ENCODE measurements around the gene WSCD2. TPM values are rescaled to one million over a fixed set of nuclear protein-coding genes. Genes with fewer than 3 reads are reported as not detected.

WSCD2 gene
- polyA plus RNA-seq, 1 of the 3 experiments (the other 2 are of a cell fraction) = 0.03 TPM

- H3K9ac ChIP-seq = no peak overlapping the region
- H3K27me3 ChIP-seq (ENCODE audit: insufficient read depth) = no peaks in the 10 kb centered on the region
- no peak for DNase-seq
- no peak overlapping the region for H3K4me3 ChIP-seq (ENCODE audit: low read depth in 2 of 2, low read length in 1 of 2)
- H3K4me2 ChIP-seq = no peak overlapping the region
- ChIA-PET CTCF (interaction anchor here (0.6 to 4.4 kb wide), 8 partner anchors 9 to 159 kb away, joined by 3 to 20 read pairs (median 4); no protein-coding TSS in a partner anchor), POLR2A (interaction anchor here (0.7 kb wide), 1 partner anchor 23 kb away, joined by 3 read pairs; no protein-coding TSS in a partner anchor)
- H3K4me1 ChIP-seq (ENCODE audit: control insufficient read depth in 1 of 2, insufficient read depth in 2 of 2, low read depth in 1 of 2, low read length in 1 of 2) = peaks cover 0 to 46% of the 10 kb centered on the region in 2 experiments; a peak in 2 of 4 replicates
- no peaks in the 10 kb centered on the region for H3K9me3 ChIP-seq
- H2AFZ ChIP-seq (ENCODE audit: low read depth) = no peak overlapping the region
- no peaks in the 10 kb centered on the region for H3F3A ChIP-seq (replicated peaks; ENCODE audit: insufficient read depth)
- no peaks in the 10 kb centered on the region for H3K36me3 ChIP-seq (replicated peaks in 1 of 2; ENCODE audit: control insufficient read depth in 1 of 2, insufficient read depth in 2 of 2, low read length in 1 of 2)
- no peak for TF ChIP-seq USF1 (IDR thresholded peaks at IDR 0.05; ENCODE audit: borderline replicate concordance, low read depth)
- H3K79me2 ChIP-seq (ENCODE audit: insufficient read depth) = no peaks in the 10 kb centered on the region
- peak overlapping the region in 1 of 2 experiments; percentile 95; a peak in 2 of 4 replicates for H3K27ac ChIP-seq (ENCODE audit: low read depth in 2 of 2, low read length in 1 of 2)
- H4K20me1 ChIP-seq (ENCODE audit: insufficient read depth) = no peaks in the 10 kb centered on the region
- WGBS (ENCODE audit: low lambda C conversion rate) = 17% methylated on average over 6 of the region's 6 CpGs
- no peaks in the 10 kb centered on the region for H3K9me2 ChIP-seq
Measured at GRCh38 chr12:108297895-108298760, 169.0 kb downstream of the WSCD2 start.

GRCh38 chr12:108298761-108299275 is 169.7 kb downstream of the WSCD2 start:
- no peaks in the 10 kb centered on the region for H3K36me3 ChIP-seq (replicated peaks in 1 of 2; ENCODE audit: control insufficient read depth in 1 of 2, insufficient read depth in 2 of 2, low read length in 1 of 2)
- H3K27ac ChIP-seq (ENCODE audit: low read depth in 2 of 2, low read length in 1 of 2) = peak overlapping the region in 1 of 2 experiments; percentile 95; a peak in 2 of 4 replicates
- H3K4me3 ChIP-seq (ENCODE audit: low read depth in 2 of 2, low read length in 1 of 2) = no peak overlapping the region
- no peak overlapping the region for H3K9ac ChIP-seq
- H3K4me1 ChIP-seq (ENCODE audit: control insufficient read depth in 1 of 2, insufficient read depth in 2 of 2, low read depth in 1 of 2, low read length in 1 of 2) = peaks cover 0 to 52% of the 10 kb centered on the region in 2 experiments; a peak in 2 of 4 replicates
- CTCF ChIA-PET = interaction anchor here (0.8 to 4.4 kb wide), 6 partner anchors 14 to 158 kb away, joined by 3 to 20 read pairs (median 4); no protein-coding TSS in a partner anchor
- DNase-seq = no peak
- TF ChIP-seq SMC3 (IDR thresholded peaks at IDR 0.05; ENCODE audit: low read depth, low read length) (no peak), POLR2AphosphoS5 (IDR thresholded peaks at IDR 0.05; ENCODE audit: low read depth, low read length) (no peak), MXI1 (IDR thresholded peaks at IDR 0.05; ENCODE audit: low read depth, low read length) (no peak), CHD2 (IDR thresholded peaks at IDR 0.05; ENCODE audit: low read length, partially characterized antibody) (no peak), ELF1 (IDR thresholded peaks at IDR 0.05) (no peak), FOXJ3 (CRISPR knock-in tag; IDR thresholded peaks at IDR 0.05) (no peak), FOSL2 (IDR thresholded peaks at IDR 0.05; ENCODE audit: borderline replicate concordance, low read depth) (no peak), MEF2A (IDR thresholded peaks at IDR 0.05; ENCODE audit: borderline replicate concordance, low read depth) (no peak)
- H2AFZ ChIP-seq (ENCODE audit: low read depth) = no peak overlapping the region
- no peaks in the 10 kb centered on the region for H3K79me2 ChIP-seq (ENCODE audit: insufficient read depth)
- no peaks in the 10 kb centered on the region for H3K27me3 ChIP-seq (ENCODE audit: insufficient read depth)
- no peaks in the 10 kb centered on the region for H4K20me1 ChIP-seq (ENCODE audit: insufficient read depth)
- H3F3A ChIP-seq (replicated peaks; ENCODE audit: insufficient read depth) = no peaks in the 10 kb centered on the region
- H3K9me3 ChIP-seq = no peaks in the 10 kb centered on the region
- WGBS (ENCODE audit: low lambda C conversion rate) = 21% methylated on average over 6 of the region's 6 CpGs
- H3K4me2 ChIP-seq = no peak overlapping the region
- POLR2A ChIA-PET = interaction anchor here (1.3 kb wide), 1 partner anchor 26 kb away, joined by 3 read pairs; no protein-coding TSS in a partner anchor
- H3K9me2 ChIP-seq = no peaks in the 10 kb centered on the region

Measured in SK-N-SH (cell line).